NB4 (cell line): ENCODE results near the gene TRABD.

Source experiments
- MYC ChIP-seq: IDR thresholded peaks from 2 replicates; pipeline ENCODE4 v1.6.1; 2011; ENCODE audit warnings: low read depth, low read length
- POLR2A ChIP-seq: IDR thresholded peaks from 2 replicates; pipeline ENCODE4 v1.6.1; 2011; ENCODE audit warnings: mild to moderate bottlenecking; ENCODE audit not compliant: insufficient read length; ENCODE audit errors: extremely low read depth
- TF ChIP-seq, protein P1 (sequence below): IDR thresholded peaks from one replicate; pipeline ENCODE4 v1.5.1; 2012; ENCODE audit warnings: low read depth, low read length
- TF ChIP-seq, protein P2 (sequence below): IDR thresholded peaks from 2 replicates; pipeline ENCODE4 v1.6.1; 2011; ENCODE audit warnings: low read depth, low read length

DNA sequence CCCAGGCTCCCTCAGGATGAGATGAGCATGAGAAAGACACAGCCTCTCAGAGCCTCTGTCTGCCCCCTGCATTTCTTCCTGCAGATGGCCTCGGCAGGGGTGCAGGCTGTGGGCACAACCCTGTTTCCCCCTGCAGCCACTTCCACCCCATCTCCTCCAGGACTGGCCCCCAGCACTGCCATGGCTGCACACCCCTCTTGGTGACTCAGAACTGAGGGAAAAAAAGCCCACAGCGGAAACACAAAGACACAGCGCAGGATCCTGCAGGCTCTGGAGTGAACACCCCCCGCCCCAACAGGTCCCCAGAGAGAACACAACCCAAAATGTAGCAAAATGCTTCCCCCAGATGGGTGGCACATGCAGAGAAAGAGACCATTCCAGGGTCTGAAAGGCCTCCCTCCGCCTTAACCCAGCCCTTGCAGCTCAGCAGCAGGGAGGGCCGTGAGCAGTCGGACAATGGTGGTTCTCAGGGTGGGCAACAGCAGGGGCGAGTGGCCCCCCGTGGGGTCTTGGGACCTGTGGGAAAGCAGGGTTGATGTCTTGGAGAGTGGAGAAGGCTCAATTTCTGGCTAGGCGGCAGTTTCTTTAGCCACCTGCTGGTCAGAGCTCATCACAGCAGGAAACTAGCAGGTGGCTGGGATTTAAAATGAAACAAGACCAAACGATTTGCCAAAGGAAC lies 51.2 kb downstream of the TRABD start:
- TF ChIP-seq, protein P1, sequence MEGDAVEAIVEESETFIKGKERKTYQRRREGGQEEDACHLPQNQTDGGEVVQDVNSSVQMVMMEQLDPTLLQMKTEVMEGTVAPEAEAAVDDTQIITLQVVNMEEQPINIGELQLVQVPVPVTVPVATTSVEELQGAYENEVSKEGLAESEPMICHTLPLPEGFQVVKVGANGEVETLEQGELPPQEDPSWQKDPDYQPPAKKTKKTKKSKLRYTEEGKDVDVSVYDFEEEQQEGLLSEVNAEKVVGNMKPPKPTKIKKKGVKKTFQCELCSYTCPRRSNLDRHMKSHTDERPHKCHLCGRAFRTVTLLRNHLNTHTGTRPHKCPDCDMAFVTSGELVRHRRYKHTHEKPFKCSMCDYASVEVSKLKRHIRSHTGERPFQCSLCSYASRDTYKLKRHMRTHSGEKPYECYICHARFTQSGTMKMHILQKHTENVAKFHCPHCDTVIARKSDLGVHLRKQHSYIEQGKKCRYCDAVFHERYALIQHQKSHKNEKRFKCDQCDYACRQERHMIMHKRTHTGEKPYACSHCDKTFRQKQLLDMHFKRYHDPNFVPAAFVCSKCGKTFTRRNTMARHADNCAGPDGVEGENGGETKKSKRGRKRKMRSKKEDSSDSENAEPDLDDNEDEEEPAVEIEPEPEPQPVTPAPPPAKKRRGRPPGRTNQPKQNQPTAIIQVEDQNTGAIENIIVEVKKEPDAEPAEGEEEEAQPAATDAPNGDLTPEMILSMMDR: peak; percentile 46
- TF ChIP-seq POLR2A: no peak
- no peak for TF ChIP-seq MYC
- TF ChIP-seq, protein P2, sequence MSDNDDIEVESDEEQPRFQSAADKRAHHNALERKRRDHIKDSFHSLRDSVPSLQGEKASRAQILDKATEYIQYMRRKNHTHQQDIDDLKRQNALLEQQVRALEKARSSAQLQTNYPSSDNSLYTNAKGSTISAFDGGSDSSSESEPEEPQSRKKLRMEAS: no peak
